DND-41 (cell line): ENCODE results near the gene ABCA10.

ENCODE experiments used
- ATAC-seq: fragments of 200-7000 bp; cut with Tn5 transposase; 3 replicates; pipeline ENCODE4 v1.9.1; 2021; ENCODE audit warnings: low read depth; ENCODE audit not compliant: insufficient read depth
- DNase-seq: peaks from one replicate; pipeline ENCODE4 v3.0.0-alpha.2; 2020
- H2AFZ ChIP-seq: 2 replicates; pipeline ENCODE4 v1.6.0; 2012; ENCODE audit warnings: low read depth, low read length
- H3K27ac ChIP-seq: 2 replicates; pipeline ENCODE4 v1.5.1; 2012; ENCODE audit warnings: low read length, inconsistent platforms
- H3K27me3 ChIP-seq: fragments of 200-600 bp; sonication (generic); 2 replicates; pipeline ENCODE4 v1.6.0; 2012; ENCODE audit warnings: low read length, mild to moderate bottlenecking, inconsistent platforms; ENCODE audit not compliant: insufficient read depth, poor library complexity
- H3K36me3 ChIP-seq: 2 replicates; pipeline ENCODE4 v1.5.1; 2012; ENCODE audit warnings: low read length, inconsistent platforms; ENCODE audit not compliant: insufficient read depth
- H3K4me1 ChIP-seq: 2 replicates; pipeline ENCODE4 v1.5.1; 2012; ENCODE audit warnings: mild to moderate bottlenecking, low read length; ENCODE audit not compliant: insufficient read depth
- H3K4me2 ChIP-seq: 2 replicates; pipeline ENCODE4 v1.6.0; 2012; ENCODE audit warnings: mild to moderate bottlenecking, moderate library complexity, low read length, inconsistent platforms; ENCODE audit not compliant: insufficient read depth
- H3K4me3 ChIP-seq, 2 experiments: fragments of 200-600 bp in 1 of 2; shearing (Covaris generic) in 1 of 2; 2 replicates each; pipeline ENCODE4 v1.5.1; 2012 to 2016; ENCODE audit warnings: inconsistent platforms in 2 of 2, low read length in 2 of 2, mild to moderate bottlenecking in 2 of 2, low read depth in 1 of 2, moderate library complexity in 1 of 2
- H3K79me2 ChIP-seq: 2 replicates; pipeline ENCODE4 v1.6.0; 2012; ENCODE audit warnings: low read length, inconsistent platforms; ENCODE audit not compliant: insufficient read depth
- H3K9ac ChIP-seq: 2 replicates; pipeline ENCODE4 v1.6.0; 2012; ENCODE audit warnings: low read depth, mild to moderate bottlenecking, inconsistent platforms, low read length, moderate library complexity
- H3K9me3 ChIP-seq: 2 replicates; pipeline ENCODE4 v1.5.1; 2012; ENCODE audit warnings: low read length, moderate library complexity, mild to moderate bottlenecking, inconsistent platforms; ENCODE audit not compliant: insufficient read depth, severe bottlenecking
- H4K20me1 ChIP-seq: 2 replicates; pipeline ENCODE4 v1.6.0; 2012; ENCODE audit warnings: low read length; ENCODE audit not compliant: insufficient read depth
- CTCF ChIP-seq: IDR thresholded peaks from 2 replicates; pipeline ENCODE4 v1.5.1; 2012; ENCODE audit warnings: borderline replicate concordance, low read length, moderate library complexity, mild to moderate bottlenecking; ENCODE audit not compliant: poor library complexity, severe bottlenecking; ENCODE audit errors: extremely low read depth
- EZH2 ChIP-seq: IDR thresholded peaks from 3 replicates; pipeline ENCODE4 v1.6.1; 2012; ENCODE audit warnings: borderline replicate concordance, low read depth, mild to moderate bottlenecking, moderate library complexity, low read length, inconsistent platforms; ENCODE audit not compliant: severe bottlenecking

ABCA10 gene

GRCh38 chr17:69143683-69144231 lies 84.9 kb downstream of the ABCA10 start:
- no peaks in the 10 kb centered on the region for H3K4me1 ChIP-seq
- no peak overlapping the region for H3K4me3 ChIP-seq
- H3K27me3 ChIP-seq, result peaks cover 9% of the 10 kb centered on the region
- H2AFZ ChIP-seq, result no peak overlapping the region
- DNase-seq (no peak), ATAC-seq (no peak)
- TF ChIP-seq CTCF, result no peak
- no peak for TF ChIP-seq EZH2
- no peak overlapping the region for H3K4me2 ChIP-seq
- H3K36me3 ChIP-seq, result no peaks in the 10 kb centered on the region
- H3K9me3 ChIP-seq, result no peaks in the 10 kb centered on the region
- no peaks in the 10 kb centered on the region for H4K20me1 ChIP-seq
- no peaks in the 10 kb centered on the region for H3K79me2 ChIP-seq
- no peak overlapping the region for H3K9ac ChIP-seq
- no peak overlapping the region for H3K27ac ChIP-seq

GRCh38 chr17:69143151-69143550 lies 85.5 kb downstream of the ABCA10 start:
- H3K4me1 ChIP-seq, result no peaks in the 10 kb centered on the region
- TF ChIP-seq CTCF (no peak), EZH2 (no peak)
- no peak overlapping the region for H2AFZ ChIP-seq
- no peaks in the 10 kb centered on the region for H4K20me1 ChIP-seq
- no peaks in the 10 kb centered on the region for H3K9me3 ChIP-seq
- H3K79me2 ChIP-seq, result no peaks in the 10 kb centered on the region
- DNase-seq (no peak), ATAC-seq (no peak)
- H3K27me3 ChIP-seq, result peaks cover 9% of the 10 kb centered on the region
- H3K4me3 ChIP-seq, result no peak overlapping the region
- H3K4me2 ChIP-seq, result no peak overlapping the region
- H3K9ac ChIP-seq, result no peak overlapping the region
- H3K27ac ChIP-seq, result no peak overlapping the region
- no peaks in the 10 kb centered on the region for H3K36me3 ChIP-seq

GRCh38 chr17:69142175-69142802 lies 86.3 kb downstream of the ABCA10 start:
- Histone ChIP-seq H3K9me3 (no peaks in the 10 kb centered on the region), H4K20me1 (no peaks in the 10 kb centered on the region), H3K27me3 (peaks cover 9% of the 10 kb centered on the region), H3K4me3 (no peak overlapping the region), H3K4me1 (no peaks in the 10 kb centered on the region), H3K79me2 (no peaks in the 10 kb centered on the region), H3K36me3 (no peaks in the 10 kb centered on the region), H3K4me2 (no peak overlapping the region), H3K9ac (no peak overlapping the region), H2AFZ (no peak overlapping the region), H3K27ac (no peak overlapping the region)
- DNase-seq (no peak), ATAC-seq (no peak)
- no peak for TF ChIP-seq EZH2
- no peak for TF ChIP-seq CTCF
